ENCODE data around the gene UPF1.
"Not testable (repeated sequence)": the region's sequence is repeated elsewhere in the genome, so short reads cannot be mapped to it uniquely, and the experiment has no call there.

Gene UPF1

GRCh38 chr19:18900700-18901481, 69.1 kb downstream of the UPF1 start:
- peaks cover 49% of the 10 kb centered on the region for H3K36me3 ChIP-seq (ENCODE audit: insufficient read depth, low read length)
- no peaks in the 10 kb centered on the region for H3K27me3 ChIP-seq (ENCODE audit: insufficient read depth, low read length)
- no peak overlapping the region for H3K4me3 ChIP-seq (ENCODE audit: low read length)
- H2AFZ ChIP-seq (ENCODE audit: low read depth, low read length): no peak overlapping the region
- H3K9me3 ChIP-seq (ENCODE audit: low read length): no peaks in the 10 kb centered on the region
- H3K4me1 ChIP-seq (ENCODE audit: insufficient read depth, low read length): no peaks in the 10 kb centered on the region

- peaks cover 53% of the 10 kb centered on the region for H3K36me3 ChIP-seq (ENCODE audit: insufficient read depth, low read length)
- H2AFZ ChIP-seq (ENCODE audit: low read depth, low read length): no peak overlapping the region
- no peaks in the 10 kb centered on the region for H3K9me3 ChIP-seq (ENCODE audit: low read length)
- no peaks in the 10 kb centered on the region for H3K4me1 ChIP-seq (ENCODE audit: insufficient read depth, low read length)
- H3K27me3 ChIP-seq (ENCODE audit: insufficient read depth, low read length): no peaks in the 10 kb centered on the region
- H3K4me3 ChIP-seq (ENCODE audit: low read length): no peak overlapping the region
Observed at GRCh38 chr19:18901491-18901890, 69.7 kb downstream of the UPF1 start.

- H3K36me3 ChIP-seq (ENCODE audit: insufficient read depth, low read length): peaks cover 63% of the 10 kb centered on the region
- H3K4me1 ChIP-seq (ENCODE audit: insufficient read depth, low read length); H3K27me3 ChIP-seq (ENCODE audit: insufficient read depth, low read length); H3K9me3 ChIP-seq (ENCODE audit: low read length); H3K4me3 ChIP-seq (ENCODE audit: low read length); H2AFZ ChIP-seq (ENCODE audit: low read depth, low read length): not testable (repeated sequence)
Observed at GRCh38 chr19:18902519-18902918, 70.8 kb downstream of the UPF1 start.

GRCh38 chr19:18903156-18904037, 71.6 kb downstream of the UPF1 start:
- no peak overlapping the region for H2AFZ ChIP-seq (ENCODE audit: low read depth, low read length)
- peaks cover 70% of the 10 kb centered on the region for H3K36me3 ChIP-seq (ENCODE audit: insufficient read depth, low read length)
- H3K4me3 ChIP-seq (ENCODE audit: low read length): no peak overlapping the region

GRCh38 chr19:18904334-18905057, 72.7 kb downstream of the UPF1 start:
- Histone ChIP-seq H3K27me3 (ENCODE audit: insufficient read depth, low read length) (no peaks in the 10 kb centered on the region), H3K4me1 (ENCODE audit: insufficient read depth, low read length) (no peaks in the 10 kb centered on the region), H3K36me3 (ENCODE audit: insufficient read depth, low read length) (peaks cover 72% of the 10 kb centered on the region)

More at GRCh38 chr19:18903156-18904037, 71.6 kb downstream of the UPF1 start:
- Histone ChIP-seq H3K4me1 (ENCODE audit: insufficient read depth, low read length) (no peaks in the 10 kb centered on the region), H3K27me3 (ENCODE audit: insufficient read depth, low read length) (no peaks in the 10 kb centered on the region), H3K9me3 (ENCODE audit: low read length) (no peaks in the 10 kb centered on the region)

GRCh38 chr19:18905058-18905456, 73.3 kb downstream of the UPF1 start:
- Histone ChIP-seq H3K9me3 (ENCODE audit: low read length) (no peaks in the 10 kb centered on the region), H3K4me1 (ENCODE audit: insufficient read depth, low read length) (no peaks in the 10 kb centered on the region), H3K27me3 (ENCODE audit: insufficient read depth, low read length) (no peaks in the 10 kb centered on the region), H2AFZ (ENCODE audit: low read depth, low read length) (no peak overlapping the region), H3K4me3 (ENCODE audit: low read length) (no peak overlapping the region), H3K36me3 (ENCODE audit: insufficient read depth, low read length) (peaks cover 70% of the 10 kb centered on the region)

More at GRCh38 chr19:18904334-18905057, 72.7 kb downstream of the UPF1 start:
- Histone ChIP-seq H3K4me3 (ENCODE audit: low read length) (no peak overlapping the region), H3K9me3 (ENCODE audit: low read length) (no peaks in the 10 kb centered on the region), H2AFZ (ENCODE audit: low read depth, low read length) (no peak overlapping the region)

GRCh38 chr19:18905513-18906236, 73.9 kb downstream of the UPF1 start:
- Histone ChIP-seq H3K4me3 (ENCODE audit: low read length) (no peak overlapping the region), H3K36me3 (ENCODE audit: insufficient read depth, low read length) (peaks cover 66% of the 10 kb centered on the region), H3K9me3 (ENCODE audit: low read length) (no peaks in the 10 kb centered on the region), H3K4me1 (ENCODE audit: insufficient read depth, low read length) (no peaks in the 10 kb centered on the region), H2AFZ (ENCODE audit: low read depth, low read length) (no peak overlapping the region), H3K27me3 (ENCODE audit: insufficient read depth, low read length) (no peaks in the 10 kb centered on the region)

GRCh38 chr19:18906605-18907519, 75.1 kb downstream of the UPF1 start:
- H3K4me1 ChIP-seq (ENCODE audit: insufficient read depth, low read length): no peaks in the 10 kb centered on the region
- no peak overlapping the region for H3K4me3 ChIP-seq (ENCODE audit: low read length)
- H2AFZ ChIP-seq (ENCODE audit: low read depth, low read length): no peak overlapping the region
- H3K9me3 ChIP-seq (ENCODE audit: low read length): no peaks in the 10 kb centered on the region
- H3K27me3 ChIP-seq (ENCODE audit: insufficient read depth, low read length): no peaks in the 10 kb centered on the region
- H3K36me3 ChIP-seq (ENCODE audit: insufficient read depth, low read length): peaks cover 68% of the 10 kb centered on the region

- H2AFZ ChIP-seq (ENCODE audit: low read depth, low read length): no peak overlapping the region
- H3K27me3 ChIP-seq (ENCODE audit: insufficient read depth, low read length): no peaks in the 10 kb centered on the region
- H3K36me3 ChIP-seq (ENCODE audit: insufficient read depth, low read length): peaks cover 71% of the 10 kb centered on the region
- no peak overlapping the region for H3K4me3 ChIP-seq (ENCODE audit: low read length)
- no peaks in the 10 kb centered on the region for H3K9me3 ChIP-seq (ENCODE audit: low read length)
- no peaks in the 10 kb centered on the region for H3K4me1 ChIP-seq (ENCODE audit: insufficient read depth, low read length)
Observed at GRCh38 chr19:18908917-18909619, 77.3 kb downstream of the UPF1 start.

GRCh38 chr19:18910010-18910409, 78.3 kb downstream of the UPF1 start:
- H3K27me3 ChIP-seq (ENCODE audit: insufficient read depth, low read length): no peaks in the 10 kb centered on the region
- H3K4me3 ChIP-seq (ENCODE audit: low read length): no peak overlapping the region
- H3K9me3 ChIP-seq (ENCODE audit: low read length): no peaks in the 10 kb centered on the region
- no peaks in the 10 kb centered on the region for H3K4me1 ChIP-seq (ENCODE audit: insufficient read depth, low read length)
- H2AFZ ChIP-seq (ENCODE audit: low read depth, low read length): no peak overlapping the region
- peaks cover 64% of the 10 kb centered on the region for H3K36me3 ChIP-seq (ENCODE audit: insufficient read depth, low read length)

- no peaks in the 10 kb centered on the region for H3K27me3 ChIP-seq (ENCODE audit: insufficient read depth, low read length)
- H3K4me1 ChIP-seq (ENCODE audit: insufficient read depth, low read length): no peaks in the 10 kb centered on the region
- no peaks in the 10 kb centered on the region for H3K9me3 ChIP-seq (ENCODE audit: low read length)
- no peak overlapping the region for H2AFZ ChIP-seq (ENCODE audit: low read depth, low read length)
- peaks cover 64% of the 10 kb centered on the region for H3K36me3 ChIP-seq (ENCODE audit: insufficient read depth, low read length)
- no peak overlapping the region for H3K4me3 ChIP-seq (ENCODE audit: low read length)
Observed at GRCh38 chr19:18910801-18911436, 79.2 kb downstream of the UPF1 start.

Data from neuron (in vitro differentiated cells).